HL-60 (cell line): ENCODE measurements around the gene C5orf47.

Experiments
- DNase-seq, 2 experiments: peaks; one replicate each; pipeline ENCODE4 v3.0.0-alpha.2; 2010 to 2020; ENCODE audit warnings: low read depth in 1 of 2, low spot score in 1 of 2
- H3K27ac ChIP-seq: fragments of 250-450 bp; sonication (Bioruptor Pico); replicated peaks from 2 replicates; pipeline ENCODE4 v1.5.1; 2020; ENCODE audit warnings: mild to moderate bottlenecking, moderate library complexity
- H3K27me3 ChIP-seq: fragments of 250-450 bp; sonication (Bioruptor Pico); 2 replicates; pipeline ENCODE4 v1.5.1; 2021; ENCODE audit warnings: mild to moderate bottlenecking, moderate library complexity; ENCODE audit not compliant: insufficient read depth, poor library complexity, severe bottlenecking
- H3K4me3 ChIP-seq: replicated peaks from 2 replicates; pipeline ENCODE4 v1.5.1; 2011; ENCODE audit warnings: mild to moderate bottlenecking, control low read depth, low read length; ENCODE audit not compliant: insufficient read depth
- CTCF ChIP-seq: IDR thresholded peaks from one replicate; pipeline ENCODE4 v1.5.1; 2011; ENCODE audit warnings: low read length, control low read depth, inconsistent platforms; ENCODE audit not compliant: insufficient read depth
- GABPA ChIP-seq: IDR thresholded peaks from 2 replicates; pipeline ENCODE4 v1.6.1; 2012; ENCODE audit warnings: low read depth
- POLR2AphosphoS5 ChIP-seq: IDR thresholded peaks from 2 replicates; pipeline ENCODE4 v1.6.1; 2012; ENCODE audit warnings: low read depth
- REST ChIP-seq: IDR thresholded peaks from 2 replicates; pipeline ENCODE4 v1.6.1; 2012; ENCODE audit warnings: low read depth; ENCODE audit not compliant: insufficient replicate concordance
- SPI1 ChIP-seq: IDR thresholded peaks from 2 replicates; pipeline ENCODE4 v1.6.1; 2012; ENCODE audit warnings: low read depth, mild to moderate bottlenecking, borderline replicate concordance

Gene C5orf47

DNA sequence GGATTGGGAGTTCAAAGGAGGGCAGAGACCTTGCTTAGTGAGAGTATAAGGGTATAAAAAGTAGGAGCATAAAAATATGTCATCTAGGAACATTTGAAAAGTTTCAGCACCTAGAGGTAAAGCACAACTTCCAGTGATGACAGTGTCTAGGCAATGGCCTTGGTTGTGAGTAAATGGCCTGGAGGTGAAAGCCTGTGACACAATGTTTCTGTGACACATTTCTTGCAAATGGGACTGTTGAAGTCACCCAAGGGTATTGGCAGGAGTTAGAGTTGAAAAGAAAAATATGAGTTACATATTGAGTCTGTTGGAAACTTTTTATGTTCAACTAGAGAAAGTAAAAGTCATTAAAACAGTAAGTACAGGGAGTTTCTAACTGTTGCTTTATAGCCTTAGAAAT, 14.8 kb downstream of the C5orf47 start:
- no peak for DNase-seq
- TF ChIP-seq GABPA (no peak), CTCF (no peak), REST (no peak), POLR2AphosphoS5 (no peak), SPI1 (no peak)
- no peak overlapping the region for H3K27ac ChIP-seq

GRCh38 chr5:174008922-174009321, 20.0 kb downstream of the C5orf47 start:
- no peak for DNase-seq
- no peak overlapping the region for H3K27ac ChIP-seq
- no peak overlapping the region for H3K4me3 ChIP-seq
- TF ChIP-seq REST (no peak), CTCF (no peak), POLR2AphosphoS5 (no peak)
- H3K27me3 ChIP-seq = peaks cover 3% of the 10 kb centered on the region

More for the DNA sequence above, 14.8 kb downstream of the C5orf47 start:
- peaks cover 15% of the 10 kb centered on the region for H3K27me3 ChIP-seq
- no peak overlapping the region for H3K4me3 ChIP-seq

GRCh38 chr5:174010365-174010764, 21.4 kb downstream of the C5orf47 start:
- H3K27me3 ChIP-seq = peaks cover 2% of the 10 kb centered on the region
- H3K27ac ChIP-seq = no peak overlapping the region
- no peak for TF ChIP-seq POLR2AphosphoS5
- no peak for TF ChIP-seq REST
- TF ChIP-seq SPI1 = no peak
- TF ChIP-seq CTCF = no peak
- no peak for TF ChIP-seq GABPA
- H3K4me3 ChIP-seq = no peak overlapping the region
- no peak for DNase-seq
